Liver (tissue), 3 donors: Measurements from ENCODE around the gene KRT36.

Source experiments
- CTCF ChIP-seq: fragments of 150-350 bp; IDR thresholded peaks from 2 replicates; pipeline ENCODE4 v1.5.1; 2017; ENCODE audit warnings: improper control_type of control experiment, low read depth, low read length; ENCODE audit not compliant: missing input control
- EGR1 ChIP-seq, 2 donors: IDR thresholded peaks; 2 replicates each; pipeline ENCODE4 v1.6.1; 2016 to 2018; ENCODE audit warnings: antibody characterized with exemption in 2 of 2, low read depth in 2 of 2
- GABPA ChIP-seq, 2 donors: IDR thresholded peaks in 1 of 2; conservative IDR thresholded peaks in 1 of 2; 2 replicates each; pipeline ENCODE4 v1.6.1; 2016; ENCODE audit warnings: antibody characterized with exemption in 2 of 2, mild to moderate bottlenecking in 1 of 2, moderate library complexity in 1 of 2
- RAD21 ChIP-seq, 2 donors: IDR thresholded peaks; 2 replicates each; pipeline ENCODE4 v1.6.1; 2016; ENCODE audit warnings: antibody characterized with exemption in 2 of 2, mild to moderate bottlenecking in 2 of 2
- REST ChIP-seq: IDR thresholded peaks from 2 replicates; pipeline ENCODE4 v1.6.1; 2016; ENCODE audit warnings: antibody characterized with exemption, mild to moderate bottlenecking
- YY1 ChIP-seq: IDR thresholded peaks from 2 replicates; pipeline ENCODE4 v1.6.1; 2016; ENCODE audit warnings: antibody characterized with exemption, mild to moderate bottlenecking
- donor health status: healthy.
- donor health status: healthy.

- TF ChIP-seq CTCF, result no peak
- no peak for TF ChIP-seq YY1
- TF ChIP-seq GABPA (IDR thresholded peaks at IDR 0.05 in 1 of 2, conservative IDR thresholded peaks at IDR 0.05 in 1 of 2), result no peak
- no peak for TF ChIP-seq REST
- TF ChIP-seq EGR1 (IDR thresholded peaks at IDR 0.05; ENCODE audit: low read depth in 2 of 2), result no peak
- TF ChIP-seq RAD21 (IDR thresholded peaks at IDR 0.05), result no peak
Observed at GRCh38 chr17:41536741-41537613, 47.3 kb upstream of the KRT36 start.
